H9 (cell line): ENCODE measurements around the gene PRKCZ. TPM values are rescaled to one million over a fixed set of nuclear protein-coding genes. Genes with fewer than 3 reads are reported as not detected.

Experiments used
- DNase-seq: peaks from one replicate; pipeline ENCODE4 v3.0.0-alpha.2; 2017
- H2AFZ ChIP-seq: one replicate; pipeline ENCODE4 v1.6.1; 2013; ENCODE audit warnings: mild to moderate bottlenecking, low read length, control low read depth, moderate library complexity
- H2AK5ac ChIP-seq: 2 replicates; pipeline ENCODE4 v1.6.1; 2013; ENCODE audit warnings: low read length, control low read depth, mixed read lengths; ENCODE audit not compliant: insufficient read length
- H2BK120ac ChIP-seq: one replicate; pipeline ENCODE4 v1.6.1; 2013; ENCODE audit warnings: low read depth, mild to moderate bottlenecking, low read length, control low read depth, inconsistent platforms; ENCODE audit not compliant: poor library complexity, severe bottlenecking
- H2BK12ac ChIP-seq: 2 replicates; pipeline ENCODE4 v1.6.1; 2013; ENCODE audit warnings: low read length, control low read depth, mixed read lengths, low read depth; ENCODE audit not compliant: insufficient read length
- H2BK15ac ChIP-seq: 2 replicates; pipeline ENCODE4 v1.6.1; 2013; ENCODE audit warnings: low read depth, low read length, control low read depth
- H2BK20ac ChIP-seq: one replicate; pipeline ENCODE4 v1.6.1; 2013; ENCODE audit warnings: low read depth, mild to moderate bottlenecking, low read length, control low read depth, inconsistent platforms; ENCODE audit not compliant: poor library complexity, severe bottlenecking
- H2BK5ac ChIP-seq: 2 replicates; pipeline ENCODE4 v1.6.1; 2013; ENCODE audit warnings: low read length, control low read depth, mixed read lengths; ENCODE audit not compliant: insufficient read length
- H3K14ac ChIP-seq: 2 replicates; pipeline ENCODE4 v1.6.1; 2013; ENCODE audit warnings: low read length, control low read depth; ENCODE audit not compliant: insufficient read depth
- H3K18ac ChIP-seq: 2 replicates; pipeline ENCODE4 v1.6.1; 2013; ENCODE audit warnings: low read depth, mild to moderate bottlenecking, mixed read lengths, low read length, control low read depth; ENCODE audit not compliant: insufficient read length
- H3K23ac ChIP-seq: 2 replicates; pipeline ENCODE4 v1.6.1; 2013; ENCODE audit warnings: low read length, control low read depth, mixed read lengths, low read depth; ENCODE audit not compliant: insufficient read length
- H3K23me2 ChIP-seq: 2 replicates; pipeline ENCODE4 v1.6.1; 2013; ENCODE audit warnings: low read depth, mild to moderate bottlenecking, mixed read lengths, low read length, control low read depth; ENCODE audit not compliant: insufficient read length, poor library complexity, severe bottlenecking
- H3K27ac ChIP-seq: 2 replicates; pipeline ENCODE4 v1.5.1; 2013; ENCODE audit warnings: low read length, control low read depth, mixed read lengths, low read depth; ENCODE audit not compliant: insufficient read length
- H3K27me3 ChIP-seq: 2 replicates; pipeline ENCODE4 v1.6.1; 2013; ENCODE audit warnings: low read length, control low read depth, inconsistent platforms; ENCODE audit not compliant: insufficient read depth
- H3K4ac ChIP-seq: 2 replicates; pipeline ENCODE4 v1.6.1; 2013; ENCODE audit warnings: low read depth, mild to moderate bottlenecking, control low read depth, inconsistent platforms, low read length, moderate library complexity
- H3K4me1 ChIP-seq: 2 replicates; pipeline ENCODE4 v1.6.1; 2013; ENCODE audit warnings: low read length, control low read depth, inconsistent platforms; ENCODE audit not compliant: insufficient read depth
- H3K4me2 ChIP-seq: 2 replicates; pipeline ENCODE4 v1.6.1; 2013; ENCODE audit warnings: low read length, control low read depth, mixed read lengths; ENCODE audit not compliant: insufficient read length, insufficient read depth
- H3K56ac ChIP-seq: 2 replicates; pipeline ENCODE4 v1.6.1; 2013; ENCODE audit warnings: low read depth, mild to moderate bottlenecking, mixed read lengths, low read length, control low read depth; ENCODE audit not compliant: insufficient read length
- H3K79me1 ChIP-seq: 2 replicates; pipeline ENCODE4 v1.6.1; 2013; ENCODE audit warnings: low read depth, mild to moderate bottlenecking, moderate library complexity, low read length, control low read depth, inconsistent platforms; ENCODE audit not compliant: insufficient read depth, poor library complexity, severe bottlenecking
- H3K79me2 ChIP-seq: 2 replicates; pipeline ENCODE4 v1.6.1; 2013; ENCODE audit warnings: low read length, control low read depth, inconsistent platforms; ENCODE audit not compliant: insufficient read depth
- H3K9ac ChIP-seq: 2 replicates; pipeline ENCODE4 v1.6.1; 2013; ENCODE audit warnings: low read length, control low read depth, mixed read lengths; ENCODE audit not compliant: insufficient read length; ENCODE audit errors: extremely low read depth
- H3K9me3 ChIP-seq: one replicate; pipeline ENCODE4 v1.6.1; 2013; ENCODE audit warnings: low read depth, low read length, inconsistent platforms; ENCODE audit not compliant: control insufficient read depth
- H3T11ph ChIP-seq: one replicate; pipeline ENCODE4 v1.6.1; 2013; ENCODE audit warnings: mild to moderate bottlenecking, low read length, control low read depth, inconsistent platforms
- H4K20me1 ChIP-seq: one replicate; pipeline ENCODE4 v1.6.1; 2013; ENCODE audit not compliant: control insufficient read depth, insufficient read length, insufficient read depth
- H4K5ac ChIP-seq: 2 replicates; pipeline ENCODE4 v1.6.1; 2013; ENCODE audit warnings: low read depth, mild to moderate bottlenecking, mixed read lengths, low read length, control low read depth; ENCODE audit not compliant: insufficient read length
- H4K8ac ChIP-seq: replicated peaks from 2 replicates; pipeline ENCODE4 v1.6.1; 2013; ENCODE audit warnings: low read length, control low read depth, mixed read lengths, low read depth; ENCODE audit not compliant: insufficient read length
- H4K91ac ChIP-seq: 2 replicates; pipeline ENCODE4 v1.6.1; 2013; ENCODE audit warnings: low read depth, mild to moderate bottlenecking, moderate library complexity, mixed read lengths, low read length, control low read depth; ENCODE audit not compliant: insufficient read length
- H3K27ac Mint-ChIP-seq, 3 experiments: 2 replicates in 2 of 3; 3 replicates in 1 of 3; pipeline ENCODE4 v1.8.0; 2020 to 2021; ENCODE audit warnings: mixed read lengths in 3 of 3, mild to moderate bottlenecking in 1 of 3, moderate library complexity in 1 of 3
- H3K27me3 Mint-ChIP-seq: 2 replicates; pipeline ENCODE4 v1.8.0; 2021; ENCODE audit warnings: low read depth, mild to moderate bottlenecking, moderate library complexity, mixed read lengths
- H3K36me3 Mint-ChIP-seq, 3 experiments: 2 replicates in 2 of 3; 3 replicates in 1 of 3; pipeline ENCODE4 v1.8.0; 2020 to 2021; ENCODE audit warnings: low read depth in 3 of 3, mixed read lengths in 3 of 3; ENCODE audit not compliant: insufficient read depth in 1 of 3
- H3K4me1 Mint-ChIP-seq, 2 experiments: 2 replicates each; pipeline ENCODE4 v1.8.0; 2020; ENCODE audit warnings: mixed read lengths in 2 of 2
- H3K4me3 Mint-ChIP-seq, 2 experiments: 2 replicates in 1 of 2; 3 replicates in 1 of 2; pipeline ENCODE4 v1.8.0; 2020 to 2021; ENCODE audit warnings: mild to moderate bottlenecking in 2 of 2, mixed read lengths in 2 of 2, moderate library complexity in 1 of 2
- H3K9me3 Mint-ChIP-seq, 2 experiments: 2 replicates in 1 of 2; 3 replicates in 1 of 2; pipeline ENCODE4 v1.8.0; 2020; ENCODE audit warnings: mild to moderate bottlenecking in 2 of 2, mixed read lengths in 2 of 2, moderate library complexity in 1 of 2
- WGBS: extraction: QIAGEN DNeasy Blood & Tissue Kit; methylation state at CpG from one replicate; pipeline ENCODE4 v1.1.7; 2013; ENCODE audit warnings: missing lambda C conversion rate, low lambda C conversion rate, mixed read lengths; ENCODE audit not compliant: insufficient read length; ENCODE audit errors: extremely low coverage; 5-methylcytosine and 5-hydroxymethylcytosine counted together
- total RNA-seq: library from RNA; stranded (reverse); gene quantifications from 2 replicates; pipeline ENCODE4 v1.2.1, GENCODE V29; 2021
- TF ChIP-seq, protein P1 (sequence below): fragments of 200-600 bp; sonication (generic); conservative IDR thresholded peaks from 3 replicates; pipeline ENCODE4 v1.8.0; 2021; ENCODE audit warnings: antibody characterized with exemption, mild to moderate bottlenecking

Gene PRKCZ
- total RNA-seq, 1 experiment from 2014 or later, result 48.4 TPM

DNA sequence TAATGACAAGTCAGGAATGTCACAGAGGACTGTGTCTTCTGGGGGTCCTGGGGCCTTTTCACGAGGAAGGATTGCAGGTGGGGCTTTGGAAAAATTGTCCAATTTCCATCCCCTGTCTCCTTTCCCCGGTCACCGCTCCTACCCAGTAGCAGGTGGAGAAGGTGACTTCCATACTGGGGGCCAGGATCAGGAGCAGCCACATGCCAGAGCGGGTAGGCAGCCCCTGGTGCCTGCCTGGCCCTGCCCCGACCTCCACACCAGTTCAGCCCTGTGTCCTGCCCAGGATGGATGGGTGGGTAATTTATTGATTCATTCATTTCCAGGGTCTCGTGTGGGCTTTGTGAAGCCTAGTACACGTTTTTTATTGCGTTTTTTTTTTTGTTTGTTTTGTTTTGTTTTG lies 51.7 kb downstream of the PRKCZ start:
- Histone ChIP-seq H3K4me1 (no peaks in the 10 kb centered on the region), H4K5ac (no peak overlapping the region), H3K4ac (no peak overlapping the region), H4K91ac (no peak overlapping the region), H2BK120ac (no peak overlapping the region), H3K9ac (no peak overlapping the region), H2BK12ac (no peak overlapping the region), H3T11ph (no peak overlapping the region), H3K23ac (no peak overlapping the region), H2BK20ac (no peak overlapping the region), H3K79me2 (no peaks in the 10 kb centered on the region), H4K8ac (no peak overlapping the region), H2AK5ac (no peak overlapping the region), H3K18ac (no peak overlapping the region), H2BK15ac (no peak overlapping the region), H4K20me1 (no peaks in the 10 kb centered on the region), H2AFZ (no peak overlapping the region), H3K27me3 (no peaks in the 10 kb centered on the region), H3K9me3 (no peaks in the 10 kb centered on the region), H3K23me2 (no peaks in the 10 kb centered on the region), H3K14ac (no peak overlapping the region), H3K4me2 (no peak overlapping the region), H3K27ac (no peak overlapping the region), H2BK5ac (no peak overlapping the region), H3K79me1 (no peaks in the 10 kb centered on the region), H3K56ac (no peak overlapping the region)
- Mint-ChIP-seq H3K9me3 (peaks cover 3 to 6% of the 10 kb centered on the region in 2 experiments; a peak in 4 of 5 replicates), H3K27me3 (no peaks in the 10 kb centered on the region), H3K27ac (no peak overlapping the region), H3K4me3 (no peak overlapping the region), H3K36me3 (peaks cover 9 to 19% (median 13%) of the 10 kb centered on the region in 3 experiments), H3K4me1 (peaks cover 7 to 19% of the 10 kb centered on the region in 2 experiments)
- DNase-seq, result no peak
- TF ChIP-seq, protein P1, sequence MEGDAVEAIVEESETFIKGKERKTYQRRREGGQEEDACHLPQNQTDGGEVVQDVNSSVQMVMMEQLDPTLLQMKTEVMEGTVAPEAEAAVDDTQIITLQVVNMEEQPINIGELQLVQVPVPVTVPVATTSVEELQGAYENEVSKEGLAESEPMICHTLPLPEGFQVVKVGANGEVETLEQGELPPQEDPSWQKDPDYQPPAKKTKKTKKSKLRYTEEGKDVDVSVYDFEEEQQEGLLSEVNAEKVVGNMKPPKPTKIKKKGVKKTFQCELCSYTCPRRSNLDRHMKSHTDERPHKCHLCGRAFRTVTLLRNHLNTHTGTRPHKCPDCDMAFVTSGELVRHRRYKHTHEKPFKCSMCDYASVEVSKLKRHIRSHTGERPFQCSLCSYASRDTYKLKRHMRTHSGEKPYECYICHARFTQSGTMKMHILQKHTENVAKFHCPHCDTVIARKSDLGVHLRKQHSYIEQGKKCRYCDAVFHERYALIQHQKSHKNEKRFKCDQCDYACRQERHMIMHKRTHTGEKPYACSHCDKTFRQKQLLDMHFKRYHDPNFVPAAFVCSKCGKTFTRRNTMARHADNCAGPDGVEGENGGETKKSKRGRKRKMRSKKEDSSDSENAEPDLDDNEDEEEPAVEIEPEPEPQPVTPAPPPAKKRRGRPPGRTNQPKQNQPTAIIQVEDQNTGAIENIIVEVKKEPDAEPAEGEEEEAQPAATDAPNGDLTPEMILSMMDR, result no peak
- WGBS, result no CpG with 5 or more reads among the region's 8 CpGs
